ENCODE measurements around the gene TRAPPC2.
A peak's percentile ranks its signal among the peaks of the same experiment; 100 is the strongest.
"Not testable (repeated sequence)": the region's sequence is repeated elsewhere in the genome, so short reads cannot be mapped to it uniquely, and the experiment has no call there.

Gene TRAPPC2

DNA sequence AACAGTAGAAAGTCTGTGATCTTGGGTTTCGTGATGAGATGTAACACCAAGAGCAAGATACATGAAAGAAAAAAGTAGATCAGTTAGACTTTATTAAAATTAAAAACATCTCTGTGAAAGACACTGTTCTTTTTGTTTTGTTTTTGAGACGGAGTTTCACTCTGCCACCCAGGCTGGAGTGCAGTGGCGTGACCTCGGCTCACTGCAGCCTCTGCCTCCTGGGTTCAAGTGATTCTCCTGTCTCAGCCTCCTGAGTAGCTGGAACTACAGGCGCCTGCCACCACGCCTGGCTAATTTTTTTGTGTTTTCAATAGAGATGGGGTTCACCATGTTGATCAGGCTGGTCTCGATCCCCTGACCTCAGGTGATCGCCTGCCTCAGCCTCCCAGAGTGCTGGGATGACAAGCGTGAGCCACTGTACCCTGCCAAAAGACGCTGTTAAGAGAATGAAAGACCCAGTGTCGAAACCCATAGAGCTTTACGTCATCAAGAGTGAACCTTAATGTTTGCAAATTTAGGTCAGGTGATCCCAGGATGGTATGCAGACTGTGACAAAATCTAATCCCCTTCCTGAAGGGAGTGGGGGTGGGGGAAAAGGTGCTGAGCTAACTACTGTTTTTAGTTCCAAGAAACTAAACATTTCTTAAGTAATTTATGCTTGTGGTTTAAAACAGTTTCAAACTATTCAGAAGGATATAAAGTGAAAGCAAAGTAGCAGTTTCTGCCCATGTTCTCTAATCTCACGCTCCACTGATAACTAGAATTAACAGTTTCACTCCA lies 8.2 kb upstream of the TRAPPC2 start:
- no peak for DNase-seq

DNA sequence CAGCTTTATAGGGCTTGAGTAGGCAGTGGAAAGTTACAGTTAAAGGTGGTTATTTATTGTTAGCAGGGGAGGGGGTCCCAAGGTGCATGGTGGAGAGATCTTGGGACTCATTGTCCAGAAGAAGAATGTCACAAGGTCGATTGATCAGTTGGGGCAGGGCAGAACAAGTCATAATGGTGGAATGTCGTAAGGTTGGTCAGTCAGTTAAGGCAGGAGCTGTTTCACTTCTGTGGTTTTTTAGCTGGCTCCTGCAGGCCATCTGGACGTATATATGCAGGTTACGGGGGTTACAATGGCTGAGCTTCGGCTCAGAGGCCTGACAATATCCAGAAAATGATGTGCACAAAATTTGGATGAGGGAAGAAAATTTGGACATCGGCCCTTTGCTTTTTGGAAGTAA lies 7.3 kb upstream of the TRAPPC2 start:
- DNase-seq: no peak

DNA sequence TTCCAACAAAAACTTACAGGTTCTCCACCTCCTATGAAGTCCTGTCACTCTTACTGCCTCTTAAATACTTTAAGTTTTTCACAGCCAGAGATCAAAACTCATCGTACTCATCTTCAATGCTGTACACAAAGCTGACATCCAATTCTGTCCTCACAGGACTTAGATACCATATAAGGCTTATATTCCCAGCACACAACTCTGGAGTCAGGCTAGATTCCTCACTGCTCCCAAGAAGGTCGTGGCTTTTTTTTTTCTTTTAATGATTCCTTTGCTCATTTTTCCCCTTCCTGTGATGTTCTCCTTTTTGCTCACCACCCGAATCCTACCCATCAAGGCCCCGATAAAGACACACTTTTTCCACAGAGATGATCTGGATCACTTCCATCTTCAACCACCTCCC lies 914 bp downstream of the TRAPPC2 start:
- peak; percentile 43 for DNase-seq

DNA sequence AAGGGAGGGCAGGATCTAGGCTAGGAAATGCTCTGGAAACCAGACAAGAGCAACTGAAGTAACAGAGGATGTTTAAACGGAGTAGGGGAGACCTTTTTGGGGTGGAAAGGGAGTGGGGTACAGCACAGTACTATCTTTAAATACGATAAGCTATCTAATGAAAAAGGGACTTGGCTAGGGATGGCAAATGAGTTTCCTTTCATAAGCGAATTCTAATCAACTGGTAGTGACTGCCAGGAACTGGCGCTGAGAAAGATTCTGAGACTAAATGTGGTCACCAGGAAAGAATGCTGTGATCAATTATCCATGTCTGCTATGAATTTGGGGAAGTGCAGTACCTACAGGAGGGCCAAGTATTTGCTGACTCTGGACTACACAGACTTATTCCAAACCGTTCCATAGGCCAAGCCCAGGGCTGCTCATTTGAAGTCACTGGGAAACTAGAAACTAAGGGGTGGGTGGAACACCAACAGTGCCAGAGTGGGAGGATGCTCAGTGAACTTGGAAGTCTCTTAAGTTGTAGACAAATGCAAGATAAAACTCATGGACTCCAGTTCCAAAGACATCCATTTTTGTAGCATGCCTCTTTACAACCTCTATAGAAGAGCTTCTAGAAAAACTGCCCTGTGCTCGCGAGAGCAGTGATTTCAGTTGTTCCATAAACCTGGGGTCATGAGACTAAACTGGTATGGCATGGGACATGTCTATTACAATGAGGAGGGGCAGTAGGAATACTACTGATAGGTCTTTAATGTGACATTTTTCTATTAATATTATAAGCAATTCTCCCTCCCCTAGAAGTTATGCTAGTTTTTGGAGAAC lies 2.0 kb downstream of the TRAPPC2 start:
- DNase-seq: peak; percentile 23

DNA sequence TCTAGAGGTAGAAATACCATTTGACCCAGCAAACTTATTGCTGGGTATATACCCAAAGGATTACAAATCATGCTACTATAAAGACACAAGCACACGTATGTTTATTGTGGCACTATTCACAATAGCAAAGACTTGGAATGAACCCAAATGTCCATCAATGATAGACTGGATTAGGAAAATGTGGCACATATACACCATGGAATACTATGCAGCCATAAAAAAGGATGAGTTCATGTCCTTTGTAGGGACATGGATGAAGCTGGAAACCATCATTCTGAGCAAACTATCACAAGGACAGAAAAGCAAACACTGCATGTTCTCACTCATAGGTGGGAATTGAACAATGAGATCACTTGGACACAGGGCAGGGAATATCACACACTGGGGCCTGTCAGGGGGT lies 3.9 kb downstream of the TRAPPC2 start:
- DNase-seq: not testable (repeated sequence)

DNA sequence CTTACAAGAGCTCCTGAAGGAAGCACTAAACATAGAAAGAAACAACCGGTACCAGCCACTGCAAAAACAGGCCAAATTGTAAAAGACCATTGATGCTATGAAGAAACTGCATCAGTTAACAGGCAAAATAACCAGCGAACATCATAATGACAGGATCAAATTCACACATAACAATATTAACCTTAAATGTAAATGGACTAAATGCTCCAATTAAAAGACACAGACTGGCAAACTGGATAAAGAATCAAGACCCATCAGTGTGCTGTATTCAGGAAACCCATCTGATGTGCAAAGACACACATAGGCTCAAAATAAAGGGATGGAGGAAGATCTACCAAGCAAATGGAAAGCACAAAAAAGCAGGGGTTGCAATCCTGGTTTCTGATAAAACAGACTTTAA lies 7.8 kb downstream of the TRAPPC2 start:
- DNase-seq: not testable (repeated sequence)

DNA sequence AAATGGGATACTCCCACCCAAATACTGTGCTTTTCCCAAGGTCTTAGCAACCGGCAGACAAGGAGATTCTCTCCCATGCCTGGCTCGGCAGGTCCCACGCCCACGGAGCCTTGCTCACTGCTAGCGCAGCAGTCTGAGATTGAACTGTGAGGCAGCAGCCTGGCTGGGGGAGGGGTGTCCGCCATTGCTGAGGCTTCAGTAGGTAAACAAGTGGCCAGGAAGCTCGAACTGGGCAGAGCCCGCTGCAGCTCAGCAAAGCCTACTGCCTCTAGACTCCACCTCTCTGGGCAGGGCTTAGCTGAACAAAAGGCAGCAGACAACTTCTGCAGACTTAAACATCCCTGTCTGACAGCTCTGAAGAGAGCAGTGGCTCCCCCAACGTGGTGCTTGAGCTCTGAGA lies 9.5 kb downstream of the TRAPPC2 start:
- not testable (repeated sequence) for DNase-seq

DNA sequence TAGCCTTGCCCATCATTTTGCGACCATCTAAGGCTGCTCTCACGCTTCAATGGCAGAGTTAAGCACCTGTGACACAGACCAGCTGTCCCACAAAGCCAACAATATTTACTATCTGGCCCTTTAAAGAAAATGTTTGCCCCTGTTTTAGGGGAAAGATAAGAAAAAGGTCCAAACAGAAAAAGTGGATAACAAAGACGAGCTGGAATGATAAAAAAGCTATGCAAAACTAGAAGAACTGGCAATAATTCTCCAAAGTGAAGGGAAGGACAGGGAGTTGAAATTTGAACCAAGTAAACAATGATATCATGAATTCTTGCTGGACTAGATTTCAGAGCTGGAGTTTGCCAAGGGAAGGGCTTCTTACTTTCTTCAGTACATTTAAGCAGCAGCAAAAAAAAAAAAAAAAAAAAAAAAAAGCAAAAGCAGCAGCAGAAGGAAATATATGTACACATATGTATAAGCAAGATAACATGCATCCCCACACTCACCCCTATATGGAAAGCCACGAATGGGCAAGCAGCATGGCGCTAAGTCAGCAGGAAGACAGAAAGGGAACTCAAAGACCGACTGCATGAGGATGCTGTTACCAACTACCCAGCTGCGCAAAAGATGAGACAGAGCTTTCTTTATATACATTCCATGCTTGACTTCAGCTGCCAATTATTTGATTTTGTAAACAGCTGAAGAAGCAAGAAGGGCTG lies 12.5 kb downstream of the TRAPPC2 start:
- peak; percentile 44 for DNase-seq

DNA sequence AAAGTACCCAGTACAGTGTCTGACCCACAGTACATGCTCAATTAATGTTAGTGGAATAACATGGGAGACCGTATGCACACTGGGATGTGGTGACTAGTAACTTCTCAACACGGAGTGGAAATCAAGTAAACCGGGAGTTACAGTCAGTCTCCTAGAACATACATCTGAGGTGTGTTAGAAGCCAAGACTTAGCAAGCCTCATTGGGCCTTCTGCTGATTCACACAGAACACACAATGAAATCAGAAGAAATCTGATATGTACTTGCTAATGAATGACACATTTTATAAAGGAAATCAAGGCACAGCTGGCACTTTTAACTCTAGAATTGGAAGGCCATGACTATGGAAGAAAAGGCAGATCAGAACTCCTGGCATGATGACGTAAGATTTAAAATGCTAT lies 13.0 kb downstream of the TRAPPC2 start:
- DNase-seq: no peak

DNA sequence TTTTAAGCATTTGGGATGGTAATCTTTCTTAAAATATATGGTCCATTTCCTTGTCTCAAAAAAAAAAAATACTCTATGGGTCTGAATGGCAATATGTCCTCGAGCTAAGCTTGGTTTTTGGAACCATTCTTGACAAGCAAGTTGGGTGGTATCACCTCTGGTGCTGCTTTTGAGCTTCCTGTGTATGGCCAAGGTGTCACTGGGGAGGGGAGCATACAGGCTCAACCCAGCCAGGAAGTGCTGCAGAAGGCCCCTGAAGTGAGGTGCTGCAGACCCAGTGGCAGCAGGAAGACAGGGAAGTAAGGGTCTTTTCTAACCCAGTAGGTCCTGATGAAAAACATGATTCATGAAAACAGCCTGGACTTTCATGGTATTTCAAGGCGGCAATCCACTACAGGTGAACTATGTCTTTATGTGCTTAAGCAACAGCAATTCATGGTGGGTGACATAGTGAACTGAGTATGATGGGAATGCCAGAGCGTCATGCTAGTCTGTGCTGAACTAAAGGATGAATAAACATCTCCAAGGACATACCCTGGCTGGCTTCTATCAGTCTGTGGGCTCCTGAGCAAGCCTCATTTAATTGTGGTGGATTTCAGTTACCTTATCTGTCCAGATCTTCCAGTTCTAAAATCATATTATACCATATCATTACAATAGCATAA lies 15.1 kb downstream of the TRAPPC2 start:
- DNase-seq: peak; percentile 21

DNA sequence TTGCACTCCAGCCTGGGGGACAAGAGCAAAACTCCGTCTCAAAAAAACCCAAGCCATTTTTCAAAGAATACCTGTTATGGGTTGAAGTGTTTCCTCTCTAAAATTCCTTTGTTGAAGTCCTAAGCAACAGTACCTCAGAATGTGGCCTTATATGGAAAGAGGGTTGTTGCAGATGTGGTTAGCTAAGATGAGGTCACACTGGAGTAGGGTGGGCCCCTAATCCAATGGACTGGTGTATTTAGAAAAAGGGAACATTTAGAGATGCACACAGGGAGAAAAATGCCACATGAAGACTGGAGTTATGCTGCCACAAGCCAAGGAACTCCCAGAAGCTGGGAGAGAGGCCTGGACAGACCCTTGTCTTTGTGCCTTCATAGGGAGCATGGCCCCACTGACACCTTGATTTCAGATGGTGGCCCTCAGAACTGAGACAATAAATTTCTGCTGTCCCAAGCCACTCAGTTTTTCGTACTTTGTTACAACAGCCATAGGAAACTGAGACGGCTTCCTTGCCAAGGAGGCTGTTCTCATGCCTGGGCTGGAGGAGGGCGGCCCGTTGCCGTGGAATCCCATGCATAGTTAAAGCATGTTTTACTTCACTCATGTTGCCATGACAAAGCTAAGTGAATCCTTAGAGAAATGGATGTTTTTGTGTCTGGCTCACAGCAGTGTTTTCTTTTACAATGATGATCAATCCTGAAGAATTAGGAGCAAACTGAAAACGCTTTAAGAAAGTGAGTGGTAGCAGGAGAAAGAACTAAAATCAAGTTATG lies 16.5 kb downstream of the TRAPPC2 start:
- DNase-seq: peak; percentile 84

DNA sequence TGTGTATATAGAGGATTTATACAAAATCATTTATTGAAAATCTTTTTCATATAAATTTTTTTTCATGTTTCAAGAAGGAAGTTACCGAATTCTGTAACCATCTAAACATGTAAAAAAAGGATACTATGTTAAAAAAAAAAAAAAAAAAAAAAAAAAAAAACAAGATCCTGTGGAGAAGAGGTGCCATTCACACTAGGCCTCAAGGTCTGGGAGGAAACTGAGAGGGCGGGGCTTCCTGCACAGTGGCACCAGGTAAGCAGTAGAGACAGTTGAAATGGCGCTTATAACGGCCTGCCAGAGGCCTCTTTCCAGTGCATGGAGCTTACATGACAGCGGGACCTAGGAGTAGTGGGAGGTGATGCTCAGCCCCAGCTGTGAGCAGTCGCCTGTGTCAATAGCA lies 17.5 kb downstream of the TRAPPC2 start:
- DNase-seq: no peak

DNA sequence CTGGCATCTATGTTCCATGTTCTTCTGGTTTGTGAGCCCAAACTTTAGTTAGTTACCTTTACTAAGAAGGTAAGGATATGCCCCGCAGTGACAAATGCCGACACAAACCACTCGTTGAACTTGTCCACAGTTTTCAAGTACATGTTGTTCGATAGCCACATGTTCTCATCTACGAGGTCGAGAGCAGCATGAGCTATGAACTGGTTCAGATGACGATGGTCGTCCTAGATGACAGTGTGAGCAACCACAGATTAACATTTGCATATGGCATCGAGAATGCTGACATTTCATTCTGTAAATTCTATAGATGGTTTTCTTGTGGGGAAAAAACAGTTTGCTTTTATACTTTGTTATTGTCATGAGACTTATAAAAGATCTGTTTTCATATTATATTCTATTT lies 18.0 kb downstream of the TRAPPC2 start:
- DNase-seq: no peak

DNA sequence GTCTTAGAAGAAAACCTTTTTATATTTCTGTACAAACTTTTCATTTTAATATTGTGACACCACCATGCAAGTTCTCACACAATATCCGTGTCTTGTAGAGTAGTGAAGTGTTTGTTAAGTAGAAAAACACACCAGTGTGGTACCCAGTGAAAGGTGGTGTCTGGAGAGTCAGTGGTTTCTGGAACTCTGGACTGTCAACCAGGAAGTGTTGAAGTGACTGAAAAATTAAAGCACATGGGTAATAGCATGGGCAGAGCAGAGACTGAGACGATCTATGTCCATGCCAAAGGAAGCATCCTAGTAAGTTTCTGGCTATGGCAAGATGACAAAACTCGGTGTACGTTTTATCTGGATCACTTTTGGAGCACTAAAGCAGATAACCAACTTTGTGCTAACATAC lies 23.3 kb downstream of the TRAPPC2 start:
- no peak for DNase-seq

DNA sequence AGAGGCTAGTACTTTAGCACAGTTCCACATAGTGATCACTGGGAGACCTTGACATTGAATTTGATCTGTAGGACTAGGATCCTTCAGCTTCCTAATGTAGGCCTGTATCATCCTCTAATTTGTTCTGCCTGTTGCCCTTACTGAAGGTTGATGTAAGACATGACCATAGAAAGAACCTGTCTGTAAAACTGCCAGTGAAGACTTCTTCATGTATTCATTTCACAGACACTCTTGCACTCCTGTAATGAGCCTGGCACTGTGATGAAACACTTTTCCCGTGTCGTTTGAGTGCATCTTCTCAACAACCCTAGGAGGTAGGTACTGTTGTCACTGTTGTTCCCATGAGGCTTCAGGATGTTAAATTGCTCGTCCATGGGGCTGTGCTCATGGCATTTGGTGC lies 30.8 kb downstream of the TRAPPC2 start:
- no peak for DNase-seq

DNA sequence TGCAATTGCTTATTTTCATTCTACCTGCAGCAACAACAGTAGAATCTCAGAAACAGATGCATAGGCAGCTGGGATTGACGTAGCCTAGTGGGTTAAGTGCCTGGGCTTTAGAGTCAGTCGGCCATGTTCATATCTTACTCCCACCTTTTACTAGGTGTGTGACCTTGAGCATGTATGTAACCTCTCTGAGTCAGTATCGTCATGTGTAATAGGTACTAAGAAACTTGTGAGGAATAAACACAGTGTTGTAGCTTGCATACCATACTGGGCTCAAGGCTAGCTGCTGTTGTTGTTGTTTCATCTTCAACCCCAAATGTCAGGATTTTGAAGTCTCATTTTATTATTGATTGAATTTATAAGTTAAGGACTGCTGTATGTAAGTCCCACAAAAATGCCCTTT lies 31.3 kb downstream of the TRAPPC2 start:
- DNase-seq: no peak

DNA sequence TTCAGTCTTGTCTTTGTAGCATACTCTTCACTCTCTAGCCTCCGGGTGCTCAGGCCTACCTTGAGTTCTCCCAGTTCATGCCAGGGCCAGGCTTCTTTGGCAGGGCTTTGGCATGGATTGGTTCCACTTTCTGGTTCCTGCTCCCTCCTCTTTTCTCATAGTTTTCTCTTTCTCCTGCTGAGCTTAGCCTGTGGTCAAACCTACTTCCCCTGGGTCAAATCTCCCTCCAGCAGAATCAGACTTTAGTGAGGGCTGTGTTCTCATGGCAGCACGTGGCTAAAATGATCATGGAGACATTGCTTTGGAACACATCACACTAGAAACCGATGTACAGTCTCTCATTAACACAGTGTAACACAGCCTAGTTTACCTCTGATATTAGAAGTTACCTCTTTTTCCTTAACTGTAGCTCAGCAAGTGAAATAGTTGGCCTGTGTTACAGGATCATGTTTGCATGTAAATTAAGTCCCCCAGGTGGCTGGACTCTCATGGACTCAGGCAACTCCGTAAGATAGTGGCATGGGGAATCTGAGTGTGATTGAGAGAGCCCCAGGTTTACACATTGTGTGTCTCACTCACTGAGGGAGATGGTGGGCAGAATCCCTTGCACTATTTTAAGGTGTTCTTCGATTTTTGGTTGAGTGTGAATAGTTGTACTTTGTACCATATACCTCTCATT lies 32.2 kb downstream of the TRAPPC2 start:
- DNase-seq: no peak

DNA sequence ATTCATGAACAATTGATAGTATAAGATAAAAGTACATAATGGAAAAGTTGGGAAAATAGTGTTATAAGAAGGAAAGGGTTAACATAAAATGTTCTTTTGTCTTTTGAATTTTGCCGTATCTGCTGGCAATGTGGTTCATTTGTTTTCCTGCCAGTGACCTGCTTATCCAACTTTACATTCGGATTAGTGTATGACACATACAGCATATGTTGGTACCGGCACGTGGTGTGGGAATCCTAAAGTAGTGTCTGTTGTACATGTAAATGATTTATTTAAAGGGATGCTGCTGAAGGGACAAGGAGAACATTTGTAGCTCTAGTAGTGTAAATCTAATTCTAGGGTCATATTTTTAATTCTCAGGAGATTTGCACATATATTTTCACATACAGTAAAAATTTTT lies 34.0 kb downstream of the TRAPPC2 start:
- peak; percentile 8 for DNase-seq

DNA sequence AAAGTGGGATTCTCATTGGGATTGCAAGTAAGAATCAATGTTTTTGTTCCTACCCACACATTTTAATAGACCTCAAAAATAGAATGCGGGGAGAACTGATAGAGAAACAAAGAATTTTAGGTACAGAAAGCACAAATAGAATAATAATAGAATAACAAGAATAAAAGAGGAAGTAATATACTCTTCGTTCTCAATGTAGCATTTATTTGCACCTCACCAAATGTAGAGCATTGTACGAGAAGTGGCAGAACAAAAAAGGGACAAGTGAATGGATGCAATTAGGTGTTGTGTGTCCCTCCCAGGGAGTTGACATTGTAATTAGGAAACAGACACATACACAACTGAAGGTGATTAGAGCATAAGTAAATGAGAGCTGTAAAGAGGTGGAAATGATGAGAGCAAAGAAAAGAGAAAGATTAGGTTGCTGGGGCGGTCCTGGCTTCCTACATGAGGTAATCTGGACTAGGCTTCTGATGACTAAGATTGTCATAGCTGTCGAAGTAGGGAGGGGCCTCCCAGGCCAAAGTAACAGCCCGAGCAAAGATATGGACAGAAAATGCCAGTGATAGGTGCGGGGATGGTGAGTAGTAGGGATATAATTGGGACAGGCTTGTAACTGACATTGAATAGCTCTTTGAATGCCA lies 35.1 kb downstream of the TRAPPC2 start:
- peak; percentile 31 for DNase-seq

DNA sequence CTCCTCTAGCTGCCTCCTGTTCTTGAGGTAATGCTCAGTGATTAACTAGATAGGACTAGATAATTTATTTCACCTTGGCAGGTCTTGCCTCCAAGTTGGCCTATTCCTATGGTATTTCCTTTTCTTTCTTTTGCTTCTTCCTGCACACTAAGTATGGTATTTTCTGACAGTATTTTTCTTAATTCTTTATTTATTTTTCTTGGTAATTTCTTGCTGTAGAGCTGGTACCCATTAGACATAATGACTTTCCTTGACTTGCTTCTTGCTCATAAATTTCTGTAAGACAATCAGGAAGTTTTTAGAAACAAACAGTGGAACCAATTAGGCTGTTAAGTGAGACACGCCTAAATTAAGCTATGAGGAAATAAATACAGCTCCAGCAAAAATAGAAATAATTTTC lies 36.0 kb downstream of the TRAPPC2 start:
- DNase-seq: no peak

DNA sequence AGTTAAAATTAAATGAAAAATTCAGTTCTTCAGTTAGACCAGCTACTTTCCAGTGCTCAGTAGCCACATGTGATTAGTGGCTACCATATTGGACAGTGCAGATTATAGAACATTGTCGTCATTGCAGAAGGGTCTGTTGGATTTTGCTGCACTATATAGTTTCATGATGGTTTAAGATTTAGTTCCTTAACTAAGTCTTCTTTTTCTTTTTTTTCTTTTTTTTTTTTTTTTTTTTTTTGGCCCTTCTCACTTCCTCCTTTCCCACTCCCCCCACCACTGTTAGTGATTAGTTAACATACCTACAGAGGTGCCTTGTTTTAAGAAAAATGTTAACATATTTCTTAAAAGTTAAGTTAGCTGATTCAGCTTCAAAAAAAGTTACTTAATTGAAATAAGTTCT lies 36.4 kb downstream of the TRAPPC2 start:
- no peak for DNase-seq

All from fibroblast of skin of back (primary cell).